MM.1S (cell line): ENCODE results near the gene LRRC8E.

Experiments used
- DNase-seq: peaks from one replicate; pipeline ENCODE4 v3.0.0-alpha.2; 2015
- H2AFZ ChIP-seq: fragments of 300-600 bp; sonication (generic); 2 replicates; pipeline ENCODE4 v1.6.0; 2016; ENCODE audit warnings: antibody characterized with exemption, low read length
- H3F3A ChIP-seq: fragments of 300-600 bp; sonication (generic); 2 replicates; pipeline ENCODE4 v1.6.1; 2016; ENCODE audit warnings: mild to moderate bottlenecking, antibody characterized with exemption, low read length, moderate library complexity, mixed read lengths; ENCODE audit not compliant: insufficient read depth
- H3K27ac ChIP-seq: fragments of 300-600 bp; sonication (generic); 2 replicates; pipeline ENCODE4 v1.5.1; 2016; ENCODE audit warnings: mild to moderate bottlenecking, low read length
- H3K27me3 ChIP-seq: fragments of 300-600 bp; sonication (generic); replicated peaks from 2 replicates; pipeline ENCODE4 v1.6.0; 2016; ENCODE audit warnings: low read length; ENCODE audit not compliant: insufficient read depth
- H3K36me3 ChIP-seq: fragments of 300-600 bp; sonication (generic); replicated peaks from 2 replicates; pipeline ENCODE4 v1.6.1; 2016; ENCODE audit warnings: mild to moderate bottlenecking, low read length, mixed read lengths; ENCODE audit not compliant: insufficient read depth
- H3K4me1 ChIP-seq: fragments of 300-600 bp; sonication (generic); 2 replicates; pipeline ENCODE4 v1.6.1; 2016; ENCODE audit warnings: low read length, mixed read lengths
- H3K4me2 ChIP-seq: fragments of 300-600 bp; sonication (generic); 2 replicates; pipeline ENCODE4 v1.6.0; 2016; ENCODE audit warnings: low read depth, low read length
- H3K4me3 ChIP-seq: fragments of 300-600 bp; sonication (generic); 2 replicates; pipeline ENCODE4 v1.5.1; 2016; ENCODE audit warnings: low read length, mixed read lengths
- H3K79me2 ChIP-seq: fragments of 300-600 bp; sonication (generic); 2 replicates; pipeline ENCODE4 v1.6.1; 2016; ENCODE audit warnings: mixed run types, low read length, mixed read lengths
- H3K9ac ChIP-seq: fragments of 300-600 bp; sonication (generic); 2 replicates; pipeline ENCODE4 v1.6.1; 2016; ENCODE audit warnings: low read length, mixed read lengths
- H3K9me2 ChIP-seq: fragments of 300-600 bp; sonication (generic); replicated peaks from 2 replicates; pipeline ENCODE4 v1.6.1; 2016; ENCODE audit warnings: mild to moderate bottlenecking, low read length, mixed read lengths; ENCODE audit not compliant: insufficient read depth
- H3K9me3 ChIP-seq: fragments of 300-600 bp; sonication (generic); replicated peaks from 2 replicates; pipeline ENCODE4 v1.6.1; 2016; ENCODE audit warnings: mild to moderate bottlenecking, low read length, mixed read lengths; ENCODE audit not compliant: insufficient read depth
- H4K20me1 ChIP-seq: fragments of 300-600 bp; sonication (generic); 2 replicates; pipeline ENCODE4 v1.6.1; 2016; ENCODE audit warnings: mild to moderate bottlenecking, low read length, moderate library complexity, mixed read lengths; ENCODE audit not compliant: insufficient read depth
- EZH2 ChIP-seq: fragments of 300-600 bp; sonication (generic); optimal IDR thresholded peaks from 2 replicates; pipeline ENCODE3; 2017; ENCODE audit warnings: low read depth, mild to moderate bottlenecking, antibody characterized with exemption, low read length, mixed read lengths
- EZH2phosphoT487 ChIP-seq: fragments of 300-600 bp; sonication (generic); IDR thresholded peaks from 2 replicates; pipeline ENCODE4 v1.6.1; 2018; ENCODE audit warnings: antibody characterized with exemption, low read length
- TF ChIP-seq, protein P1 (sequence below): fragments of 300-600 bp; sonication (generic); IDR thresholded peaks from 2 replicates; pipeline ENCODE4 v1.5.1; 2016; ENCODE audit warnings: antibody characterized with exemption, low read length, mixed read lengths

Gene LRRC8E

DNA sequence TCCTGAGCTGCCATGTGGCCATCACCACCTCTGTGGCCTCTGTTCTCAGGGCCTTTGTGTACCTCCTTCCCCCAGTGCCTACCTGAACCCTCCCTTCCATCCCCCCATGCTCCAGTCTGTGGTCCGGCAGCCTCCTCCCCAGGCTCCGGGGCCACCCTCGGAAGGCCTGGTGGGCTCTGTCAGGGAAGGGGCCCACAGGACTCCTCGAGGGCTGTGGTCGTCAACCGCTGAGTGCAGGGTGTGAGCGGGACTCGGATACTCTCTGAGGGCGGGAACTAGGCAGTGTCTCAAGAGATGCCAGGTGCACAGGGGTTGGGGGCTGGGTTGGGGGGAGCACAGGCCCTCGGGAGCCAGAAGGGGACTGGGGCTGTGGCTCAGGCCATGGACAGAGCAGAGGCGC, 19.2 kb downstream of the LRRC8E start:
- no peak for DNase-seq
- no peak for TF ChIP-seq EZH2phosphoT487
- no peak for TF ChIP-seq EZH2
- TF ChIP-seq, protein P1, sequence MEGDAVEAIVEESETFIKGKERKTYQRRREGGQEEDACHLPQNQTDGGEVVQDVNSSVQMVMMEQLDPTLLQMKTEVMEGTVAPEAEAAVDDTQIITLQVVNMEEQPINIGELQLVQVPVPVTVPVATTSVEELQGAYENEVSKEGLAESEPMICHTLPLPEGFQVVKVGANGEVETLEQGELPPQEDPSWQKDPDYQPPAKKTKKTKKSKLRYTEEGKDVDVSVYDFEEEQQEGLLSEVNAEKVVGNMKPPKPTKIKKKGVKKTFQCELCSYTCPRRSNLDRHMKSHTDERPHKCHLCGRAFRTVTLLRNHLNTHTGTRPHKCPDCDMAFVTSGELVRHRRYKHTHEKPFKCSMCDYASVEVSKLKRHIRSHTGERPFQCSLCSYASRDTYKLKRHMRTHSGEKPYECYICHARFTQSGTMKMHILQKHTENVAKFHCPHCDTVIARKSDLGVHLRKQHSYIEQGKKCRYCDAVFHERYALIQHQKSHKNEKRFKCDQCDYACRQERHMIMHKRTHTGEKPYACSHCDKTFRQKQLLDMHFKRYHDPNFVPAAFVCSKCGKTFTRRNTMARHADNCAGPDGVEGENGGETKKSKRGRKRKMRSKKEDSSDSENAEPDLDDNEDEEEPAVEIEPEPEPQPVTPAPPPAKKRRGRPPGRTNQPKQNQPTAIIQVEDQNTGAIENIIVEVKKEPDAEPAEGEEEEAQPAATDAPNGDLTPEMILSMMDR = no peak
- Histone ChIP-seq H3K27ac (no peak overlapping the region), H4K20me1 (peaks cover 25% of the 10 kb centered on the region), H3K9ac (no peak overlapping the region), H3K4me2 (no peak overlapping the region), H2AFZ (no peak overlapping the region), H3K36me3 (no peaks in the 10 kb centered on the region; the same call in 1 of the 2 replicates), H3K9me2 (no peaks in the 10 kb centered on the region), H3K9me3 (no peaks in the 10 kb centered on the region), H3K4me1 (peaks cover 12% of the 10 kb centered on the region; the same call in 1 of the 2 replicates), H3K4me3 (no peak overlapping the region), H3K79me2 (peaks cover 59% of the 10 kb centered on the region), H3F3A (no peaks in the 10 kb centered on the region), H3K27me3 (no peaks in the 10 kb centered on the region; the same call in 1 of the 2 replicates)

DNA sequence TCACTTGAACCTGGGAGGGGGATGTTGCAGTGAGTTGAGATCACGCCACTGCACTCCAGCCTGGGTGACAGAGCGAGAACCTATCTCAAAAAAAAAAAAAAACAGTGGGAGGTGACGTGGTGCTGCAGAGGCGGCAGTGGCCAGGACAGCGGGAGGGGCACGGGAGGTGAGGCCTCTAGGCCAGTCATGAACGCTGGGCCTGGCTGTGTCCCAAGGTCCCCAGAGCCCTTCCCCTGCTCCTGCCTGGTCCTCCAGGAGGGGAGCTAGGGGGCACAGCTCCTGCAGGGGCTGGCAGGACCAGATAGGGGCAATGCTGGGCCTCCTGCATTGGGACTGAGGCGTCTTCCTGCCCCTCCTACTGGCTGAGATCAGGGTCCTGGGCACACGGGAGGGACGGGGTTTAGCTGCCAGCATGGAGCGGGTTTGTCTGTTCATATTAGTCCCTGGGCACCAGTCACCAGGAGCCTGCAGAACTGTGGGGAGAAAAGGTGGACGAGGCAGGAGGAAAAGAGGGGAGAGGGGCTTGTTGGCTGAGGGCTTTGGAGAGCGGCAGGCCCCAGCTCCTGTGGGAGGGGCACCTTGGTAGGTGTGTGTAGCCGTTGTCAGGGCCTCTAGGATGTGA, 19.9 kb downstream of the LRRC8E start:
- TF ChIP-seq, protein P1 = no peak
- no peak for TF ChIP-seq EZH2
- Histone ChIP-seq H3K4me2 (no peak overlapping the region), H3K9ac (no peak overlapping the region), H3K9me2 (no peaks in the 10 kb centered on the region), H3K4me1 (0 out of 2 replicates have a peak, but pooled peaks cover 9% of the 10 kb centered on the region), H3K9me3 (no peaks in the 10 kb centered on the region), H3K27ac (no peak overlapping the region), H3K79me2 (peaks cover 55% of the 10 kb centered on the region), H3F3A (no peaks in the 10 kb centered on the region), H4K20me1 (peaks cover 25% of the 10 kb centered on the region), H3K27me3 (no peaks in the 10 kb centered on the region), H2AFZ (no peak overlapping the region), H3K4me3 (no peak overlapping the region), H3K36me3 (no peaks in the 10 kb centered on the region; the same call in 1 of the 2 replicates)
- DNase-seq = no peak

DNA sequence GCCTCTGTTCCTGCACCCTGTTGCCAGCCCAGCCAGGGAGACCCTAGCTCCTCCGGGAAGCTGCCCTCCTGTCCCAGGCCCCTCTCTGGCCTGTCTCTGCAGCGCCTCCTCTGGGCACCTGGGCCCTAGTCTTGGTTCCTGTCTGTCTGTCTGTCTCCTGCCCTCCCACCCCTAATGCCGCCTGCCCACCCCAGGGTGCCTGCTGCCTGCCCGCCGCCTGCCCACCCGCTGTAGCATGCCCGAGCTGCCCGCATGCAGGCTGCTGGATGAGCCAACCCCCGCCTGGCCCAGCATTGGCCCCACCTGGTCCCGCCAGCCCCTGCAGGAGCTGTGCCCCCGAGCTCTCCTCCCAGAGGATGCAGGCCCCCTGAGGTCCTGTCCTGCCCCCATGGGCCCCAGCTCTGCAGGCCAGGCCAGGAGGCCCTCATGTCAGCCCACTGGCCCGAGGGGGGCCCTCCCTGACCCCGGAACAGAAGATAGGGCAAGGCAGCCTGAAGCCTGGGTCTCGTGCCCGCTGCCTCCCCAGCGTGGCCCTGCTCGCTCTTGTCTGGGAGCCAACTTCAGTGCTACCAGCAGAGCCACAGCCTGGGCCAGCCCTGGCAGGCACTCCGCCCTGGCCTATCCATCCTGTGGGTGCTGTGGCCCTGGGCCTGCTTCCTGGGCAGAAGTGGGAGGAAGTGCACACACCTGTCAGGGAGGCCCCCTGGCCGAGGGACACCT, 20.6 kb downstream of the LRRC8E start:
- Histone ChIP-seq H3K27ac (no peak overlapping the region), H3K4me2 (no peak overlapping the region), H2AFZ (no peak overlapping the region), H3F3A (no peaks in the 10 kb centered on the region), H3K4me3 (no peak overlapping the region), H3K79me2 (peaks cover 55% of the 10 kb centered on the region), H4K20me1 (peaks cover 25% of the 10 kb centered on the region), H3K27me3 (no peaks in the 10 kb centered on the region), H3K4me1 (0 out of 2 replicates have a peak, but pooled peaks cover 9% of the 10 kb centered on the region), H3K9ac (no peak overlapping the region), H3K36me3 (no peaks in the 10 kb centered on the region; the same call in 1 of the 2 replicates), H3K9me2 (no peaks in the 10 kb centered on the region), H3K9me3 (no peaks in the 10 kb centered on the region)
- DNase-seq = no peak
- TF ChIP-seq, protein P1 = no peak
- TF ChIP-seq EZH2phosphoT487 = no peak
- no peak for TF ChIP-seq EZH2
